GM23338 (cell line): ENCODE results near the gene RALY.

Experiments used
- CREB1 ChIP-seq: fragments of 250-450 bp; sonication (Bioruptor Pico); IDR thresholded peaks from 2 replicates; pipeline ENCODE4 v1.5.0; 2020; ENCODE audit warnings: low read depth, mild to moderate bottlenecking, moderate library complexity
- CTCF ChIP-seq, 2 experiments: fragments of 200-600 bp in 1 of 2; sonication (generic) in 1 of 2; conservative IDR thresholded peaks; 2 replicates each; pipeline versions ENCODE4 v1.5.1 to v1.6.1; 2016 to 2017; ENCODE audit warnings: antibody characterized with exemption in 2 of 2, low read depth in 2 of 2, mild to moderate bottlenecking in 2 of 2, moderate library complexity in 1 of 2
- ETS1 ChIP-seq: IDR thresholded peaks from 2 replicates; pipeline ENCODE4 v1.6.1; 2016; ENCODE audit warnings: antibody characterized with exemption
- EZH2 ChIP-seq: fragments of 200-600 bp; sonication (generic); IDR thresholded peaks from one replicate; pipeline ENCODE4 v1.8.0; 2017; ENCODE audit warnings: antibody characterized with exemption, mild to moderate bottlenecking, low read depth; ENCODE audit not compliant: unreplicated experiment
- EZH2phosphoT487 ChIP-seq: fragments of 200-600 bp; sonication (generic); IDR thresholded peaks from one replicate; pipeline ENCODE4 v1.8.1; 2018; ENCODE audit warnings: antibody characterized with exemption; ENCODE audit not compliant: unreplicated experiment
- JUNB ChIP-seq: IDR thresholded peaks from one replicate; pipeline ENCODE4 v1.6.1; 2016; ENCODE audit warnings: antibody characterized with exemption; ENCODE audit not compliant: unreplicated experiment
- POLR2AphosphoS5 ChIP-seq: IDR thresholded peaks from 2 replicates; pipeline ENCODE4 v1.6.1; 2016; ENCODE audit warnings: antibody characterized with exemption, low read depth
- REST ChIP-seq: IDR thresholded peaks from one replicate; pipeline ENCODE4 v1.6.1; 2018; ENCODE audit warnings: antibody characterized with exemption; ENCODE audit not compliant: unreplicated experiment
- ZNF462 ChIP-seq: fragments of 250-450 bp; sonication (Bioruptor Pico); IDR thresholded peaks from 2 replicates; pipeline ENCODE4 v1.5.0; 2020; ENCODE audit warnings: mild to moderate bottlenecking, moderate library complexity

- TF ChIP-seq JUNB (no peak), EZH2phosphoT487 (no peak), CTCF (conservative IDR thresholded peaks at IDR 0.05; ENCODE audit: low read depth in 2 of 2) (no peak), POLR2AphosphoS5 (no peak), EZH2 (no peak), ZNF462 (CRISPR knock-in tag) (no peak), REST (no peak), CREB1 (CRISPR knock-in tag) (no peak), ETS1 (no peak)
Observed at GRCh38 chr20:34096699-34097444, 103.2 kb downstream of the RALY start.
